GM21447 (cell line): ENCODE results near the gene RBMS1.

ENCODE experiments used
- ATAC-seq: cut with Tn5 transposase; IDR thresholded peaks from one replicate; pipeline ENCODE4 v1.9.1; 2021; ENCODE audit not compliant: unreplicated experiment

RBMS1 gene

GRCh38 chr2:160365716-160366367 lies 127.8 kb downstream of the RBMS1 start:
- no peak for ATAC-seq

DNA sequence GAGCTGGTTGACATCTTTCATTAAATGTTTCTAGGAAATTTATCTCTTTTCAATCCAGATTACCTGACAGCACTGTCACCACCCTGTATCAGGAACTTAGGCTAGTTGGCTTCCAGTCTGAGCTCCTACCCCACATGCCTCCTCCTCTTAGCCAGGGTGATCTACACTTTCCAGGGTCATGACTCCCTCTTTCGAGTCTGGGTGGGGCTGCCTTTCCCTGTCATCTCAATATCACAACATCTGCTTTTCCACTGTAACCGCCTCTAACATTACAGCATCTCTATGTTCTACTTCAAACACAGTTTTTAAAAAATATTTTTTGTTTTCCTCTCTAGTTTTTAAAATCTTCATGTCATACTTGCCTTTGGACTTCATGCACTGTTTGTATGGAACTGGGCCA lies 129.2 kb downstream of the RBMS1 start:
- ATAC-seq, result no peak

DNA sequence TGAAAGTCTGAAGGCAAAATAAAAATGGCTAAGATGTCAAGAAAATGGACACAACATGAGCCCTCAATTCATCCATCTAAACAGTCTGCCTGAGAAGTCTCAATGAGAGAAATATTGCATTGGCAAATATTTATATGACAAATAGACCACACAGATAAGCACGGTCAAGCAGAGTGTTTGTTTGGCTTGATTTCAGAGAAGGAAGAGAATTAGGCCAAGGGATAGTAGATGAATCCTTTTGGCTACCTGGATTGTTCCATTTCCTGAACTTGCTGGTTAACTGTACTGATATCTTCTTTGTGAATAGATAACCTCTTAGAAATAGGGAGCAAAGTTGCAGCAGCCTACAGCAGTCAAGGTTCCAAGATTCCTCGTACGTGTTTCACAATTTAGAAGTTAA lies 129.6 kb downstream of the RBMS1 start:
- ATAC-seq, result no peak

- no peak for ATAC-seq
These were observed 130.6 kb downstream of the RBMS1 start for GRCh38 chr2:160363055-160363454.

- ATAC-seq, result no peak
These were observed 131.1 kb downstream of the RBMS1 start for GRCh38 chr2:160362541-160362940.

- ATAC-seq, result no peak
These were observed 131.6 kb downstream of the RBMS1 start for GRCh38 chr2:160362018-160362417.

GRCh38 chr2:160360089-160360757 lies 133.4 kb downstream of the RBMS1 start:
- ATAC-seq, result no peak

- no peak for ATAC-seq
These were observed 135.6 kb downstream of the RBMS1 start for GRCh38 chr2:160358046-160358445.

- no peak for ATAC-seq
These were observed 137.1 kb downstream of the RBMS1 start for GRCh38 chr2:160356485-160356884.

DNA sequence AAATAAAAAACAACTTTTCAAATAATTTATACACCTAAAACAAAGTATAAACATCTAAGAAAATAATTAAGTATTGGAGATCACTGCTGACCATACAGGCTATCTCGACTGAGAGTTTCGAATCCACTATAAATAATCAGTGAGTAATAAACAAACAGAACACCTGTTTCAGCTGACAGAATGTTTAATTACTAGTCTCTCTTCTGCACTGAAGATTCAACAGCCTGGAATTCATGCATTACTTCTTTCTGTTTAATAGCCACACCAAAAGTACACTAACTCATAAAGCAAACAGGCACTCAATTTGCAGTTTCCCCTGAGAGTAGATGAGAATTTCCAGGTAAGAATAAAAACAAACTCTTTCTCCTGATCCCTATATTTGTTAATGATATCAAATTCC lies 138.5 kb downstream of the RBMS1 start:
- no peak for ATAC-seq

- no peak for ATAC-seq
These were observed 138.9 kb downstream of the RBMS1 start for GRCh38 chr2:160354677-160355076.

GRCh38 chr2:160353813-160354212 lies 139.8 kb downstream of the RBMS1 start:
- no peak for ATAC-seq

- ATAC-seq, result no peak
These were observed 140.4 kb downstream of the RBMS1 start for GRCh38 chr2:160353166-160353565.

DNA sequence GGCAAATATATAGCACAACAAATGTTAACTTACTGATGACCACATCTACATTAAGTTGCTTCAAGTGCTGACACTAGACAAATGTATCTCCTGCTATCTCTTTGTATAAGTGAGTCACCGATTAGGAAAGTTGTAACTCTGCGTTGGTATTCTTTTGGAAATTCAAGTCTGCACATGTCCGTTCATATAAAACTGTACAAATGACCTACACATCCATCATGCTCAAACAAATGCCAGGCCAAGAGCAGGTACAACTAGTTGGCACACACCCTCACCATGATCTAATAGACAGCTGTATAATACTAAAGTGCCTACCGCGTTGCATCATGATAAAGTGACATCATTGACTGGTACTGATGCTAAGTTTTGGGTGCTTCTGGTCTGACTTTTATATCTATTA lies 141.1 kb downstream of the RBMS1 start:
- no peak for ATAC-seq

DNA sequence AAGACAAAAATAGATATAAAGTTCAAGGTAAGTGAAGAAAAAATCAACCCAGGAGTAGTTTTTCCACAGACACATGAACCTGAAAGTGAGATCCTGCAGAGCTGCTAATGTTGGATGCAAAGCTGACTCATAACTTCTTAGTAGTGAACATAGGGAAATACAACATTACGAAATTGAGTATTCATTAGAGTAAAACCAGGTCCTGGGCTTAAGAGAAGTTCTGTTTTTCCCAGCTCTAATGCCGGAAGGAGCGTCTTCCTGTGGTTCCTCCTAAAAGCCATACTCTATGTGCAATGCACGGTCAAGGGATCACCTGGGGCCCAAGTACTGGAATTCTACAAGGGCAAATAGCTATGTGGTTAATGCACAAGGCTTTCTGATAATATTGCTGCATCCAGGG lies 141.7 kb downstream of the RBMS1 start:
- ATAC-seq, result no peak

DNA sequence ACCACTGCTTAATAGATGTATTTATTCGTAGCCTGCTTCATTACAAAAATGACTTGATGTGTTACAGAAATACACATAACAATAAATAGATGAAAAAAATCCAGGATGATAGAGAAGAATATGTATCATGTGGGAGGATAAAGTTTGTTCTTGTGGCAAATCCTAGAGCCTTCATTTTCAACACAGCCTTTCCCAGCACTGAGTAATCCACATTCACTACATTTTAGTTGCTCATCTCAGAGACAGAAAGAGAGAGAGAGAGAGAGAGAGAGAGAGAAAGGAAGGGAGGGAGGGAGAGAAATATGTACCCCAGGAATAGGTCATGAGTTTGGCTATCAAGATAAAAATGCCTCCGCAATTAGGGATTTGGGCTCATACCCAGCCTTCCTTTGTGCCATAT lies 144.3 kb downstream of the RBMS1 start:
- ATAC-seq, result no peak

- ATAC-seq, result no peak
These were observed 146.2 kb downstream of the RBMS1 start for GRCh38 chr2:160347269-160347863.

DNA sequence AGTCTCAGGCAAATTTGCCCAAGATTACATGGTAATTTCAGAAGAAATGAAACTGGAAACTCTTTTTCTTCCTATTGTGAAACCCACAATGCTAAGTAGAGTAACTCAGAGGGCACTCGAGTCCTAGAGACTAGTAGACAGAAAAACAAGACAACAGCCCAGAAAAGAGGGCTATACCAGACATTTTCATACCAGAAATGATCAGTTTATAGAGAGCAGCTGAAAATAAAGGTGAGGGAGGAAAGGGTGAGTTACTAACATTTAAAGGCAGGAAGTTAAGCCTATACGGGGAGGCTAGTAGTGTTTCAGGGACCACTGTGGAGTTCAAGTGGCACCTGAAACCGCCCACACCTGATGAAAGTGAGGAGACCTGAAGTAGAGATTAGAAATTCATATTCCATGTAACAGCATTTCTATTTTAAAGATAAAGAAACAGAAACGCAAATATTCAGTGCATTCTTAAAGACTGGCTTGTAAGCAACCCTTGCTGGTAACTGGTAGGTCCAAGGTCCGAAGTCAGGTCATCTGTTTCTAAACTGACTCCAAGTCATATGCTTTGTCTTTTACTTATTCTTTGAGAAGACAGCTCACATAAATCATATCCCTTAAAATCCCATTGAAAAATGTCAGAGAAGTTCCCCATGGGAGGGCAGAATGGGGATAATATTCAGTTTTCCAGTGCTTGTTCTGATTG lies 148.4 kb downstream of the RBMS1 start:
- ATAC-seq, result no peak

DNA sequence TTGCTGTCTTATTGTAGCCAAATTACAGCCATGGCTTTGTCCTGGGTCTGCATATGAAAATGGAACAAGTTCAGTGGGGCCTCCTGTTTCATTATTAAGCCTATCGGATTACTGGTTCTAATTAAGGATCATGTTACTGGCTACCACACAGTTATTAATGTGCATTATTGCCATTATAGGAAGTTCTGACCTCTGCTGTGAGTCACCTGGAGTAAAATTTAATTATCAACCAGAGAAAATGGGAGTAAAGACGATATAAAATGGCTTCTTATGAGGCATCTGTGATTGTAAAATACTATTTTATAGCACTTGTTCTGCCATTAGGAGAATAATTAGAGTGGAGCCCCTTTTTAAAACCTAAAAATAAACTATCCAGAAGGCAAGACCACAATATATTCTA lies 150.2 kb downstream of the RBMS1 start:
- ATAC-seq, result no peak

DNA sequence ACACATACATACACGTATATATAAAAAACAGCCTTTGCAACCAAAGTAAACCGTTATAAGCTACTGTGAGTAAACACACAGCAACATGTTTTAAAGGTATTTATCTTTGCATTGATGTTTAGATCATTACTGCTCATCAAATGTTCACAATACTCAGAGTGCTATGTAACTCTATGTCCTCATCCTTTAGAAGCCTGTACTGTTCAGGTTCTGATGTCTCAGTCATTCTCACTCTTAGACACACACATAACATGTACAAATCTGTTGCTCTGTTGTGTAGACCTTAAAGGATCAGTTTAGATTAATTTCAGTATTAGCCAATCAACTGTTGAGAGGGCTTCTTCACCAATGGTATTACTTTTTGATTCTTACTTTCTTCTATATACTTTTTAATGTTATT lies 153.9 kb downstream of the RBMS1 start:
- no peak for ATAC-seq

GRCh38 chr2:160338901-160339685 lies 154.5 kb downstream of the RBMS1 start:
- ATAC-seq, result no peak
